Gastrocnemius medialis (tissue), 4 donors: Measurements from ENCODE around the gene LDAH.

ENCODE experiments used
- CTCF ChIP-seq, 5 experiments: fragments of 450-650 bp in 3 of 5; fragments of 200-600 bp in 2 of 5; sonication (generic) in 2 of 5; IDR thresholded peaks in 4 of 5; conservative IDR thresholded peaks in 1 of 5; 1 replicate in 4 of 5; 2 replicates in 1 of 5; pipeline ENCODE4 v1.5.1; 2016 to 2019; ENCODE audit warnings: antibody characterized with exemption in 5 of 5, mild to moderate bottlenecking in 3 of 5, moderate library complexity in 3 of 5
- POLR2A ChIP-seq, 2 donors: fragments of 450-650 bp; IDR thresholded peaks; one replicate each; pipeline ENCODE4 v1.6.1; 2017; ENCODE audit warnings: antibody characterized with exemption in 2 of 2, mild to moderate bottlenecking in 2 of 2, moderate library complexity in 2 of 2

GRCh38 chr2:20747317-20747716 is 75.6 kb downstream of the LDAH start:
- TF ChIP-seq CTCF (IDR thresholded peaks at IDR 0.05 in 4 of 5, conservative IDR thresholded peaks at IDR 0.05 in 1 of 5) (no peak), POLR2A (IDR thresholded peaks at IDR 0.05) (no peak)
